Astrocyte (in vitro differentiated cells and primary cell): ENCODE data around the gene MMD. TPM values are rescaled to one million over a fixed set of nuclear protein-coding genes. Genes with fewer than 3 reads are reported as not detected.

ENCODE experiments used
- DNase-seq: peaks from one replicate; pipeline ENCODE4 v3.0.0-alpha.2; 2010; ENCODE audit warnings: low read depth
- FAIRE-seq: peaks from 2 replicates; lab custom pipeline; 2011; peaks lifted over from hg19 to GRCh38; lab: Jason Lieb, UNC
- H2AFZ ChIP-seq: 2 replicates; pipeline ENCODE4 v1.6.0; 2012; ENCODE audit warnings: low read depth, low read length, inconsistent platforms
- H3K27ac ChIP-seq: 2 replicates; pipeline ENCODE4 v1.5.1; 2011; ENCODE audit warnings: low read depth, low read length, inconsistent platforms
- H3K27me3 ChIP-seq: 2 replicates; pipeline ENCODE4 v1.6.0; 2011; ENCODE audit warnings: low read length, inconsistent platforms; ENCODE audit not compliant: insufficient read depth
- H3K36me3 ChIP-seq: 2 replicates; pipeline ENCODE4 v1.5.1; 2011; ENCODE audit warnings: low read length, inconsistent platforms; ENCODE audit not compliant: insufficient read depth
- H3K4me1 ChIP-seq: 2 replicates; pipeline ENCODE4 v1.5.1; 2011; ENCODE audit warnings: low read length, inconsistent platforms; ENCODE audit not compliant: insufficient read depth
- H3K4me2 ChIP-seq: 2 replicates; pipeline ENCODE4 v1.6.0; 2012; ENCODE audit warnings: low read length, inconsistent platforms
- H3K4me3 ChIP-seq: 2 replicates; pipeline ENCODE4 v1.5.1; 2011; ENCODE audit warnings: low read depth, mild to moderate bottlenecking, low read length, inconsistent platforms; ENCODE audit not compliant: insufficient read depth
- H3K79me2 ChIP-seq: 2 replicates; pipeline ENCODE4 v1.6.0; 2012; ENCODE audit warnings: mild to moderate bottlenecking, low read length, inconsistent platforms; ENCODE audit not compliant: insufficient read depth
- H3K9ac ChIP-seq: 2 replicates; pipeline ENCODE4 v1.6.0; 2012; ENCODE audit warnings: mild to moderate bottlenecking, low read length, inconsistent platforms
- H3K9me3 ChIP-seq: 2 replicates; pipeline ENCODE4 v1.5.1; 2012; ENCODE audit warnings: low read depth, mild to moderate bottlenecking, low read length, inconsistent platforms; ENCODE audit not compliant: insufficient read depth
- H4K20me1 ChIP-seq: 2 replicates; pipeline ENCODE4 v1.6.0; 2012; ENCODE audit warnings: low read length, inconsistent platforms; ENCODE audit not compliant: insufficient read depth
- H3K27ac Mint-ChIP-seq: one replicate; pipeline ENCODE4 v1.8.0; 2021; ENCODE audit warnings: mild to moderate bottlenecking, mixed read lengths; ENCODE audit not compliant: unreplicated experiment
- H3K27me3 Mint-ChIP-seq: one replicate; pipeline ENCODE4 v1.8.0; 2021; ENCODE audit warnings: low read depth, mixed read lengths; ENCODE audit not compliant: unreplicated experiment
- H3K36me3 Mint-ChIP-seq: one replicate; pipeline ENCODE4 v1.8.0; 2021; ENCODE audit warnings: low read depth, mixed read lengths; ENCODE audit not compliant: unreplicated experiment
- H3K4me1 Mint-ChIP-seq: one replicate; pipeline ENCODE4 v1.8.0; 2021; ENCODE audit warnings: low read depth, mixed read lengths; ENCODE audit not compliant: unreplicated experiment
- H3K4me3 Mint-ChIP-seq: one replicate; pipeline ENCODE4 v1.8.0; 2021; ENCODE audit warnings: mild to moderate bottlenecking, moderate library complexity, mixed read lengths; ENCODE audit not compliant: unreplicated experiment
- H3K9me3 Mint-ChIP-seq: one replicate; pipeline ENCODE4 v1.8.0; 2021; ENCODE audit warnings: mild to moderate bottlenecking, mixed read lengths; ENCODE audit not compliant: unreplicated experiment
- CTCF ChIP-seq: IDR thresholded peaks from 2 replicates; pipeline ENCODE4 v1.5.1; 2011; ENCODE audit warnings: low read depth, mild to moderate bottlenecking, inconsistent platforms, low read length, moderate library complexity; ENCODE audit not compliant: insufficient read depth
- EZH2 ChIP-seq: IDR thresholded peaks from 2 replicates; pipeline ENCODE4 v1.6.1; 2012; ENCODE audit warnings: mild to moderate bottlenecking, low read length, inconsistent platforms; ENCODE audit not compliant: insufficient read depth
- total RNA-seq: library from RNA; stranded (reverse); gene quantifications from 2 replicates; pipeline ENCODE4 v1.2.1, GENCODE V29; 2021

Gene MMD
- total RNA-seq, 1 donor from 2014 or later, result 8.6 TPM

- H3K27ac ChIP-seq, result no peak overlapping the region
- H2AFZ ChIP-seq, result no peak overlapping the region
- H3K4me3 ChIP-seq, result no peak overlapping the region
- TF ChIP-seq CTCF (no peak), EZH2 (no peak)
- FAIRE-seq (no peak), DNase-seq (no peak)
- no peak overlapping the region for H3K4me2 ChIP-seq
- Mint-ChIP-seq H3K27ac (no peak overlapping the region), H3K27me3 (no peaks in the 10 kb centered on the region), H3K36me3 (no peaks in the 10 kb centered on the region), H3K4me1 (no peaks in the 10 kb centered on the region), H3K4me3 (no peak overlapping the region), H3K9me3 (peaks cover 4% of the 10 kb centered on the region)
- H3K9ac ChIP-seq, result no peak overlapping the region
- H4K20me1 ChIP-seq, result no peaks in the 10 kb centered on the region
- no peaks in the 10 kb centered on the region for H3K79me2 ChIP-seq
- H3K9me3 ChIP-seq, result no peaks in the 10 kb centered on the region
- no peaks in the 10 kb centered on the region for H3K4me1 ChIP-seq
- no peaks in the 10 kb centered on the region for H3K36me3 ChIP-seq
- peaks cover 3% of the 10 kb centered on the region for H3K27me3 ChIP-seq
These were observed 58.6 kb downstream of the MMD start for GRCh38 chr17:55363033-55363432.

- FAIRE-seq (no peak), DNase-seq (no peak)
- no peak overlapping the region for H3K27ac ChIP-seq
- Mint-ChIP-seq H3K36me3 (no peaks in the 10 kb centered on the region), H3K4me3 (no peak overlapping the region), H3K27ac (no peak overlapping the region), H3K27me3 (no peaks in the 10 kb centered on the region), H3K4me1 (no peaks in the 10 kb centered on the region), H3K9me3 (peaks cover 4% of the 10 kb centered on the region)
- no peaks in the 10 kb centered on the region for H3K4me1 ChIP-seq
- H3K4me2 ChIP-seq, result no peak overlapping the region
- no peak overlapping the region for H3K4me3 ChIP-seq
- no peaks in the 10 kb centered on the region for H3K36me3 ChIP-seq
- peaks cover 2% of the 10 kb centered on the region for H3K27me3 ChIP-seq
- H2AFZ ChIP-seq, result no peak overlapping the region
- TF ChIP-seq EZH2, result no peak
- TF ChIP-seq CTCF, result no peak
- no peaks in the 10 kb centered on the region for H4K20me1 ChIP-seq
- no peaks in the 10 kb centered on the region for H3K79me2 ChIP-seq
- no peaks in the 10 kb centered on the region for H3K9me3 ChIP-seq
- H3K9ac ChIP-seq, result no peak overlapping the region
These were observed 60.7 kb downstream of the MMD start for GRCh38 chr17:55360971-55361370.

- Histone ChIP-seq H3K4me1 (no peaks in the 10 kb centered on the region), H3K9me3 (no peaks in the 10 kb centered on the region), H3K27ac (no peak overlapping the region), H2AFZ (no peak overlapping the region), H3K36me3 (no peaks in the 10 kb centered on the region), H3K4me2 (no peak overlapping the region), H3K79me2 (no peaks in the 10 kb centered on the region), H3K9ac (no peak overlapping the region), H4K20me1 (no peaks in the 10 kb centered on the region), H3K27me3 (peaks cover 7% of the 10 kb centered on the region), H3K4me3 (no peak overlapping the region)
- no peak for TF ChIP-seq EZH2
- TF ChIP-seq CTCF, result peak; percentile 91
- H3K4me1 Mint-ChIP-seq, result no peaks in the 10 kb centered on the region
- DNase-seq (peak; percentile 30), FAIRE-seq (peak; percentile 87)
- H3K9me3 Mint-ChIP-seq, result peaks cover 4% of the 10 kb centered on the region
- H3K27ac Mint-ChIP-seq, result no peak overlapping the region
- no peak overlapping the region for H3K4me3 Mint-ChIP-seq
- no peaks in the 10 kb centered on the region for H3K27me3 Mint-ChIP-seq
- H3K36me3 Mint-ChIP-seq, result no peaks in the 10 kb centered on the region
These were observed 65.0 kb downstream of the MMD start for GRCh38 chr17:55356434-55357328.
